G401 (cell line): ENCODE measurements around the gene HPN. TPM values are rescaled to one million over a fixed set of nuclear protein-coding genes. Genes with fewer than 3 reads are reported as not detected.

Source experiments
- DNase-seq: peaks from one replicate; pipeline ENCODE4 v3.0.0-alpha.2; 2015; ENCODE audit warnings: low spot score
- in situ Hi-C: cut with HindIII; loops from 2 replicates; pipeline ENCODE4 v1.10.0; 2016; ENCODE audit warnings: low sequenced_read_pairs, mixed read lengths
- total RNA-seq: library from RNA; depleted of rRNA; stranded (reverse); fragments of >200 nt; shearing (Covaris generic); gene quantifications from 2 replicates; pipeline ENCODE4 v1.2.3, GENCODE V29; 2014

HPN gene
- total RNA-seq, 1 experiment from 2014 or later, result not detected

GRCh38 chr19:35073941-35074340, 32.4 kb downstream of the HPN start:
- in situ Hi-C loops, result no loop called here

GRCh38 chr19:35074426-35075201, 33.1 kb downstream of the HPN start:
- in situ Hi-C loops, result no loop called here
- DNase-seq, result no peak

More at GRCh38 chr19:35073941-35074340, 32.4 kb downstream of the HPN start:
- no peak for DNase-seq

GRCh38 chr19:35075202-35076025, 33.9 kb downstream of the HPN start:
- in situ Hi-C loops, result no loop called here
- DNase-seq, result no peak

- in situ Hi-C loops, result no loop called here
- DNase-seq, result no peak
Observed at GRCh38 chr19:35076026-35076370, 34.5 kb downstream of the HPN start.

GRCh38 chr19:35076657-35077056, 35.1 kb downstream of the HPN start:
- in situ Hi-C loops, result no loop called here
- DNase-seq, result no peak

GRCh38 chr19:35077411-35078223, 36.1 kb downstream of the HPN start:
- in situ Hi-C loops, result no loop called here
- DNase-seq, result no peak

GRCh38 chr19:35079826-35080225, 38.3 kb downstream of the HPN start:
- in situ Hi-C loops, result no loop called here

GRCh38 chr19:35080613-35081170, 39.2 kb downstream of the HPN start:
- no peak for DNase-seq
- in situ Hi-C loops, result no loop called here

More at GRCh38 chr19:35079826-35080225, 38.3 kb downstream of the HPN start:
- no peak for DNase-seq

- no peak for DNase-seq
- in situ Hi-C loops, result no loop called here
Observed at GRCh38 chr19:35081201-35081600, 39.7 kb downstream of the HPN start.

- in situ Hi-C loops, result no loop called here
- DNase-seq, result no peak
Observed at GRCh38 chr19:35083691-35084508, 42.4 kb downstream of the HPN start.

GRCh38 chr19:35084509-35084762, 42.9 kb downstream of the HPN start:
- no peak for DNase-seq
- in situ Hi-C loops, result no loop called here

- no peak for DNase-seq
- in situ Hi-C loops, result no loop called here
Observed at GRCh38 chr19:35085947-35086346, 44.4 kb downstream of the HPN start.

- in situ Hi-C loops, result no loop called here
Observed at GRCh38 chr19:35086455-35086854, 44.9 kb downstream of the HPN start.

GRCh38 chr19:35087393-35087792, 45.9 kb downstream of the HPN start:
- in situ Hi-C loops, result no loop called here
- DNase-seq, result no peak

More at GRCh38 chr19:35086455-35086854, 44.9 kb downstream of the HPN start:
- no peak for DNase-seq

GRCh38 chr19:35088131-35088913, 46.8 kb downstream of the HPN start:
- in situ Hi-C loops, result no loop called here
- no peak for DNase-seq

- in situ Hi-C loops, result no loop called here
- no peak for DNase-seq
Observed at GRCh38 chr19:35089554-35089953, 48.0 kb downstream of the HPN start.

- in situ Hi-C loops, result no loop called here
- no peak for DNase-seq
Observed at GRCh38 chr19:35090160-35090505, 48.6 kb downstream of the HPN start.

GRCh38 chr19:35090506-35091214, 49.1 kb downstream of the HPN start:
- in situ Hi-C loops, result no loop called here
- peak; percentile 87 for DNase-seq
